Loucy (cell line): ENCODE data around the gene DNAI4.

Experiments
- EZH2phosphoT487 ChIP-seq: fragments of 200-600 bp; IDR thresholded peaks from 2 replicates; pipeline ENCODE4 v1.6.1; 2018; ENCODE audit warnings: antibody characterized with exemption, mild to moderate bottlenecking, moderate library complexity, borderline replicate concordance
- TF ChIP-seq, protein P1 (sequence below): fragments of 200-600 bp; sonication (generic); conservative IDR thresholded peaks from 2 replicates; pipeline ENCODE4 v1.5.1; 2014; ENCODE audit warnings: mild to moderate bottlenecking, antibody characterized with exemption, low read length

DNA sequence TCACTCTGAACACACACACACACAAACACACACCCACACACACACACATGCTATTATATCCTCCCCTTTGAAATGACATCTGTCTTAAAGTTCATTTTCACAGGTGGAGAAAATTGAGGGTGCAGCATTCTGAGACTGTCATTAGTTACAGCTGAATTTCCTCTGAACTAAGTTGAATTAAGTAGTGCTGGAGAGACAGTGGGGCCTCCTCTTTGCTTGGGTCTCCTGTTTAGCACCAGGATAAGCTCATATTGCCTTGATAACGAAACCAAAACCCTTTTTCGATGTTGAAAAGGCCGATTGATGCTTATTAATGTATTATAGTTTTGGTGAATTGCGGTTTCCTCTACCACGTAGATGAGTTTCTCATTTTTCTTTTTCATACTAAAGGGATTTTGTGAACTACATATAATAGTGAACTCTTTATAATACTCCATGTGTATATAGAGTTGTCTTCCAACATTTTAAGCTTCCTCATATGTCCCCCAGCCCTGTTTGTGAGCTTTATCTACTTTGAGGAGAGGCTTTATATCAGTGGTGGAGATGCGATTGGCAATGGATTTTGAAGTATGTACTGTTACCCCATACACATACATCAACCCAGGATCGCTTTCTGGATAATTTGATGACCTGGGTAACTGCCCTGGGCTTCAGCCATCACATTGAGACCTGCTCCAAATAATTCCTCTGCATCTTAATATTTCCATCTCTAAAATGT, 155.0 kb downstream of the DNAI4 start:
- TF ChIP-seq, protein P1, sequence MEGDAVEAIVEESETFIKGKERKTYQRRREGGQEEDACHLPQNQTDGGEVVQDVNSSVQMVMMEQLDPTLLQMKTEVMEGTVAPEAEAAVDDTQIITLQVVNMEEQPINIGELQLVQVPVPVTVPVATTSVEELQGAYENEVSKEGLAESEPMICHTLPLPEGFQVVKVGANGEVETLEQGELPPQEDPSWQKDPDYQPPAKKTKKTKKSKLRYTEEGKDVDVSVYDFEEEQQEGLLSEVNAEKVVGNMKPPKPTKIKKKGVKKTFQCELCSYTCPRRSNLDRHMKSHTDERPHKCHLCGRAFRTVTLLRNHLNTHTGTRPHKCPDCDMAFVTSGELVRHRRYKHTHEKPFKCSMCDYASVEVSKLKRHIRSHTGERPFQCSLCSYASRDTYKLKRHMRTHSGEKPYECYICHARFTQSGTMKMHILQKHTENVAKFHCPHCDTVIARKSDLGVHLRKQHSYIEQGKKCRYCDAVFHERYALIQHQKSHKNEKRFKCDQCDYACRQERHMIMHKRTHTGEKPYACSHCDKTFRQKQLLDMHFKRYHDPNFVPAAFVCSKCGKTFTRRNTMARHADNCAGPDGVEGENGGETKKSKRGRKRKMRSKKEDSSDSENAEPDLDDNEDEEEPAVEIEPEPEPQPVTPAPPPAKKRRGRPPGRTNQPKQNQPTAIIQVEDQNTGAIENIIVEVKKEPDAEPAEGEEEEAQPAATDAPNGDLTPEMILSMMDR = no peak
- no peak for TF ChIP-seq EZH2phosphoT487
